Endothelial cell of umbilical vein (primary cell): Measurements from ENCODE around the gene NEDD4. TPM values are rescaled to one million over a fixed set of nuclear protein-coding genes. Genes with fewer than 3 reads are reported as not detected.

ENCODE experiments used
- BruUV-seq: library from RNA; stranded (reverse); fragments of 400-500 nt; replicated peaks from 2 replicates; lab custom pipeline; 2021; lab: Mats Ljungman, UMichigan
- CTCF ChIA-PET: fragments of 300-600, 350-600 bp; sonication (Branson Sonifier 250); formaldehyde crosslinking; loops from one replicate; lab custom pipeline; 2021; ENCODE audit warnings: antibody characterized with exemption, inconsistent platforms; lab: Charles Lee
- POLR2A ChIA-PET: fragments of 300-600, 350-600 bp; sonication (Branson Sonifier 250); formaldehyde crosslinking; loops from one replicate; lab custom pipeline; 2021; ENCODE audit warnings: antibody characterized with exemption, inconsistent platforms; lab: Charles Lee
- DNase-seq: peaks from one replicate; pipeline ENCODE4 v3.0.0-alpha.2; 2011; ENCODE audit warnings: low read depth, low spot score
- FAIRE-seq: peaks from 2 replicates; lab custom pipeline; 2011; peaks lifted over from hg19 to GRCh38; lab: Jason Lieb, UNC
- H2AFZ ChIP-seq: 2 replicates; pipeline ENCODE4 v1.6.0; 2012; ENCODE audit warnings: low read depth, low read length, control low read depth, inconsistent platforms
- H3K27ac ChIP-seq: 2 replicates; pipeline ENCODE4 v1.5.1; 2011; ENCODE audit warnings: low read depth, mild to moderate bottlenecking, control low read depth, low read length, moderate library complexity; ENCODE audit not compliant: insufficient read depth
- H3K27me3 ChIP-seq, 2 experiments: 2 replicates each; pipeline versions ENCODE4 v1.6.0 to v1.6.1; 2011; ENCODE audit warnings: low read length in 2 of 2, mixed read lengths in 1 of 2; ENCODE audit not compliant: control insufficient read depth in 2 of 2, insufficient read depth in 2 of 2
- H3K36me3 ChIP-seq, 2 experiments: 2 replicates in 1 of 2; 3 replicates in 1 of 2; pipeline ENCODE4 v1.5.1; 2011; ENCODE audit warnings: low read length in 2 of 2, mild to moderate bottlenecking in 1 of 2, moderate library complexity in 1 of 2; ENCODE audit not compliant: control insufficient read depth in 2 of 2, insufficient read depth in 2 of 2; ENCODE audit errors: extremely low read depth in 1 of 2
- H3K4me1 ChIP-seq: 3 replicates; pipeline ENCODE4 v1.5.1; 2011; ENCODE audit warnings: mild to moderate bottlenecking, low read length; ENCODE audit not compliant: control insufficient read depth, insufficient read depth; ENCODE audit errors: extremely low read depth
- H3K4me2 ChIP-seq: 2 replicates; pipeline ENCODE4 v1.6.1; 2011; ENCODE audit warnings: low read length, control low read depth, mixed read lengths; ENCODE audit not compliant: insufficient read depth
- H3K4me3 ChIP-seq, 3 experiments: fragments of 200-600 bp in 1 of 3; sonication (generic), shearing (Covaris generic) in 1 of 3; replicated peaks in 1 of 3; 2 replicates each; pipeline ENCODE4 v1.5.1; 2011 to 2016; ENCODE audit warnings: control low read depth in 3 of 3, low read length in 3 of 3, mild to moderate bottlenecking in 2 of 3, inconsistent platforms in 1 of 3, low read depth in 1 of 3, moderate library complexity in 1 of 3; ENCODE audit not compliant: insufficient read depth in 1 of 3
- H3K79me2 ChIP-seq: 2 replicates; pipeline ENCODE4 v1.6.0; 2012; ENCODE audit warnings: low read length, inconsistent platforms; ENCODE audit not compliant: control insufficient read depth, insufficient read depth
- H3K9ac ChIP-seq: replicated peaks from 2 replicates; pipeline ENCODE3; 2011; ENCODE audit warnings: low read length, control low read depth; ENCODE audit not compliant: insufficient read depth; ENCODE audit errors: extremely low read depth
- H3K9me1 ChIP-seq: replicated peaks from 3 replicates; pipeline ENCODE4 v1.6.0; 2011; ENCODE audit warnings: mild to moderate bottlenecking, low read length; ENCODE audit not compliant: control insufficient read depth, insufficient read depth; ENCODE audit errors: extremely low read depth
- H3K9me3 ChIP-seq: replicated peaks from 2 replicates; pipeline ENCODE4 v1.5.1; 2012; ENCODE audit warnings: low read length, inconsistent platforms; ENCODE audit not compliant: control insufficient read depth, insufficient read depth
- H4K20me1 ChIP-seq: replicated peaks from 2 replicates; pipeline ENCODE3; 2011; ENCODE audit warnings: mild to moderate bottlenecking, low read length; ENCODE audit not compliant: control insufficient read depth, insufficient read depth; ENCODE audit errors: extremely low read depth
- CTCF ChIP-seq, 2 donors: IDR thresholded peaks; 1 replicate in 1 of 2; 2 replicates in 1 of 2; pipeline ENCODE4 v1.5.1; 2011; ENCODE audit warnings: low read length in 2 of 2, mild to moderate bottlenecking in 2 of 2, moderate library complexity in 2 of 2, control low read depth in 1 of 2, inconsistent platforms in 1 of 2, low read depth in 1 of 2; ENCODE audit not compliant: insufficient read depth in 1 of 2; ENCODE audit errors: extremely low read depth in 1 of 2
- EZH2 ChIP-seq: IDR thresholded peaks from 2 replicates; pipeline ENCODE4 v1.6.1; 2012; ENCODE audit warnings: borderline replicate concordance, low read depth, mild to moderate bottlenecking, moderate library complexity, low read length, inconsistent platforms; ENCODE audit not compliant: severe bottlenecking
- FOS ChIP-seq: IDR thresholded peaks from 2 replicates; pipeline ENCODE4 v1.6.1; 2011; ENCODE audit warnings: mild to moderate bottlenecking, low read length, moderate library complexity, borderline replicate concordance; ENCODE audit not compliant: insufficient read depth
- GATA2 ChIP-seq: IDR thresholded peaks from 2 replicates; pipeline ENCODE4 v1.7.0; 2011; ENCODE audit warnings: low read depth, mild to moderate bottlenecking, moderate library complexity, mixed read lengths, low read length; ENCODE audit not compliant: insufficient read length, insufficient read depth
- JUN ChIP-seq: IDR thresholded peaks from 2 replicates; pipeline ENCODE4 v1.6.1; 2011; ENCODE audit warnings: borderline replicate concordance, low read depth; ENCODE audit not compliant: insufficient read length, insufficient read depth
- MYC ChIP-seq: IDR thresholded peaks from one replicate; pipeline ENCODE4 v1.6.1; 2011; ENCODE audit warnings: mild to moderate bottlenecking, low read depth, low read length
- POLR2A ChIP-seq: IDR thresholded peaks from 2 replicates; pipeline ENCODE4 v1.6.1; 2012; ENCODE audit warnings: low read depth, mild to moderate bottlenecking, control low read depth, low read length
- POLR2AphosphoS5 ChIP-seq: IDR thresholded peaks from 2 replicates; pipeline ENCODE4 v1.6.1; 2012; ENCODE audit warnings: low read depth, mild to moderate bottlenecking, control low read depth, low read length, moderate library complexity; ENCODE audit not compliant: insufficient read depth
- dilution Hi-C: fragments of 300-500 bp; cut with MboI; formaldehyde crosslinking; loops from one replicate; pipeline ENCODE4 v1.15.0; 2019; ENCODE audit warnings: low sequenced_read_pairs; ENCODE audit not compliant: extremely low pct_ligation_motif_present
- intact Hi-C: fragments of 100-400 bp; cut with micrococcal nuclease; formaldehyde crosslinking; loops from one replicate; pipeline ENCODE4 v1.10.0; 2022
- polyA plus RNA-seq, 4 experiments: library from polyadenylated mRNA; depleted of rRNA in 3 of 4; stranded (reverse) in 3 of 4; unstranded in 1 of 4; fragments of >200 nt; gene quantifications; 2 replicates each; pipeline versions ENCODE4 v1.2.1 to v1.2.3, GENCODE V29; 2011 to 2012; ENCODE audit warnings: missing spikeins in 1 of 4
- total RNA-seq: library from RNA; stranded (reverse); gene quantifications from 2 replicates; pipeline ENCODE4 v1.2.3, GENCODE V29; 2021
- TF ChIP-seq, protein P1 (sequence below): IDR thresholded peaks from 2 replicates; pipeline ENCODE4 v1.6.1; 2011; ENCODE audit not compliant: insufficient read depth, insufficient read length

The NEDD4 gene
- total and polyA plus RNA-seq, 2 donors (not counting 3 experiments of a cell fraction or from before 2014, with no cell fraction given), result 9.2 to 39.0 TPM

- no peaks in the 10 kb centered on the region for H3K27me3 ChIP-seq
- no peak overlapping the region for H3K27ac ChIP-seq
- no peaks in the 10 kb centered on the region for H4K20me1 ChIP-seq
- intact Hi-C loops (no loop called here), dilution Hi-C loops (no loop called here)
- H3K36me3 ChIP-seq, result peaks cover 4 to 5% of the 10 kb centered on the region in 2 experiments
- no peak overlapping the region for H3K9ac ChIP-seq
- TF ChIP-seq GATA2 (no peak), POLR2AphosphoS5 (no peak)
- no peaks in the 10 kb centered on the region for H3K9me1 ChIP-seq
- H3K79me2 ChIP-seq, result no peaks in the 10 kb centered on the region
- CTCF ChIA-PET, result interaction anchor here (0.8 to 2.0 kb wide), 3 partner anchors 12 to 57 kb away, joined by 3 to 11 read pairs (median 6); no protein-coding TSS in a partner anchor
- POLR2A ChIA-PET, result no interaction called here
- no TSS peak for BruUV-seq
- no peak overlapping the region for H3K4me3 ChIP-seq
- DNase-seq (no peak), FAIRE-seq (no peak)
- no peak overlapping the region for H3K4me2 ChIP-seq
- H3K9me3 ChIP-seq, result no peaks in the 10 kb centered on the region
- H2AFZ ChIP-seq, result no peak overlapping the region
- peaks cover 10% of the 10 kb centered on the region for H3K4me1 ChIP-seq
Observed at GRCh38 chr15:55861115-55861514, 132.3 kb downstream of the NEDD4 start.

DNA sequence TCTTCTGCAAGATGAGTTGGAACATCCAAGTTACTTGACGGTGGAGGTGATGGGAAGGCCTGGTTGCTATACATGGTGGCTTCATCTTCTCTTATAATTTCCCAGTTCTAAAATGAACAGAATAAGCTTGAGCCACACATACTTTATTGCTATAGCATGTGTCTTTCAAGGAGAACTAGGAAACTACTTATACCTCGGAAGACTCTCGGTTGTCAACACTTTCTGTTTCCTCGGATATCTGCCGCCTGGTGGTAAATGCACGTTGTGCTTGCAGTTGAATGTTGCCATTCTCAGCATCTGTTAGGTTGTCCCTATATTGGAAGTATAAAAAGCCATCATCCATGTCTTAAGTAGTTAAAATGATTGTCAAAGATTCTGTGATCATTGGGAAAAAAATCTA, 132.9 kb downstream of the NEDD4 start:
- peaks cover 11% of the 10 kb centered on the region for H3K4me1 ChIP-seq
- no peaks in the 10 kb centered on the region for H4K20me1 ChIP-seq
- BruUV-seq, result no TSS peak
- peaks cover 4 to 7% of the 10 kb centered on the region in 2 experiments for H3K36me3 ChIP-seq
- H2AFZ ChIP-seq, result no peak overlapping the region
- H3K9ac ChIP-seq, result no peak overlapping the region
- no peak overlapping the region for H3K27ac ChIP-seq
- H3K9me1 ChIP-seq, result no peaks in the 10 kb centered on the region
- no peak overlapping the region for H3K4me2 ChIP-seq
- TF ChIP-seq, protein P1, sequence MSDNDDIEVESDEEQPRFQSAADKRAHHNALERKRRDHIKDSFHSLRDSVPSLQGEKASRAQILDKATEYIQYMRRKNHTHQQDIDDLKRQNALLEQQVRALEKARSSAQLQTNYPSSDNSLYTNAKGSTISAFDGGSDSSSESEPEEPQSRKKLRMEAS, result no peak
- no peak for TF ChIP-seq FOS
- TF ChIP-seq MYC, result no peak
- no peak for TF ChIP-seq POLR2A
- TF ChIP-seq CTCF (IDR thresholded peaks at IDR 0.05; ENCODE audit: extremely low read depth in 1 of 2, insufficient read depth in 1 of 2, low read depth in 1 of 2, low read length in 2 of 2), result no peak
- TF ChIP-seq GATA2, result no peak
- TF ChIP-seq POLR2AphosphoS5, result no peak
- TF ChIP-seq JUN, result no peak
- no peak for TF ChIP-seq EZH2
- FAIRE-seq (no peak), DNase-seq (no peak)
- no peaks in the 10 kb centered on the region for H3K9me3 ChIP-seq
- CTCF ChIA-PET, result interaction anchor here (2.0 kb wide), 1 partner anchor 14 kb away, joined by 11 read pairs; no protein-coding TSS in a partner anchor
- POLR2A ChIA-PET, result no interaction called here
- no peaks in the 10 kb centered on the region for H3K27me3 ChIP-seq
- dilution Hi-C loops (no loop called here), intact Hi-C loops (no loop called here)
- H3K4me3 ChIP-seq, result no peak overlapping the region
- H3K79me2 ChIP-seq, result no peaks in the 10 kb centered on the region
